ENCODE measurements around the gene TRPV5.
"Not testable (repeated sequence)": the region's sequence is repeated elsewhere in the genome, so short reads cannot be mapped to it uniquely, and the experiment has no call there.

The TRPV5 gene

GRCh38 chr7:142933624-142934023 lies at the start of gene TRPV5:
Gene TRPV5, minus strand, starts transcription at chr7:142933746. Its CDS starts 287 bp downstream, at chr7:142933459.
- no peaks in the 10 kb centered on the region for H4K20me1 ChIP-seq (ENCODE audit: insufficient read depth, low read length)
- no peak within 1 kb of the TSS for H3K27ac ChIP-seq (ENCODE audit: low read length)
- H3K4me1 ChIP-seq (ENCODE audit: low read length) = no peaks in the 10 kb centered on the region
- H3K4me2 ChIP-seq (ENCODE audit: low read length) = no peak within 1 kb of the TSS
- TF ChIP-seq CTCF (IDR thresholded peaks at IDR 0.05; ENCODE audit: low read depth, low read length) = no peak
- TF ChIP-seq EZH2phosphoT487 (IDR thresholded peaks at IDR 0.05; ENCODE audit: low read depth) = no peak
- H3K79me2 ChIP-seq (ENCODE audit: low read length) = no peaks in the 10 kb centered on the region
- H3K9ac ChIP-seq (ENCODE audit: low read length) = no peak within 1 kb of the TSS
- no peak within 1 kb of the TSS for H2AFZ ChIP-seq (ENCODE audit: low read depth, low read length)
- H3K9me3 ChIP-seq (ENCODE audit: insufficient read depth, low read length) = no peaks in the 10 kb centered on the region
- no peak within 1 kb of the TSS for H3K4me3 ChIP-seq (ENCODE audit: low read length)
- H3K27me3 ChIP-seq (ENCODE audit: low read depth, low read length) = 0 out of 2 replicates have a peak, but pooled peaks cover 4% of the 10 kb centered on the region
- no peaks in the 10 kb centered on the region for H3K36me3 ChIP-seq (replicated peaks; ENCODE audit: low read depth, low read length)

GRCh38 chr7:142978402-142978801 lies 44.9 kb upstream of the TRPV5 start:
- H3K9me3 ChIP-seq (ENCODE audit: insufficient read depth, low read length) = not testable (repeated sequence)

GRCh38 chr7:142974626-142975025 lies 41.1 kb upstream of the TRPV5 start:
- Histone ChIP-seq H3K27ac (ENCODE audit: low read length) (no peak overlapping the region), H3K36me3 (replicated peaks; ENCODE audit: low read depth, low read length) (no peaks in the 10 kb centered on the region), H4K20me1 (ENCODE audit: insufficient read depth, low read length) (no peaks in the 10 kb centered on the region), H3K27me3 (ENCODE audit: low read depth, low read length) (no peaks in the 10 kb centered on the region), H3K4me2 (ENCODE audit: low read length) (peak overlapping the region; percentile 17), H3K9ac (ENCODE audit: low read length) (no peak overlapping the region), H3K4me3 (ENCODE audit: low read length) (no peak overlapping the region), H3K4me1 (ENCODE audit: low read length) (peaks cover 8% of the 10 kb centered on the region), H3K9me3 (ENCODE audit: insufficient read depth, low read length) (no peaks in the 10 kb centered on the region), H2AFZ (ENCODE audit: low read depth, low read length) (peak overlapping the region; percentile 52; the same call in 1 of the 2 replicates), H3K79me2 (ENCODE audit: low read length) (no peaks in the 10 kb centered on the region)
- TF ChIP-seq EZH2phosphoT487 (IDR thresholded peaks at IDR 0.05; ENCODE audit: low read depth) (no peak), CTCF (IDR thresholded peaks at IDR 0.05; ENCODE audit: low read depth, low read length) (no peak)

More at GRCh38 chr7:142978402-142978801, 44.9 kb upstream of the TRPV5 start:
- not testable (repeated sequence) for H3K27ac ChIP-seq (ENCODE audit: low read length); H3K79me2 ChIP-seq (ENCODE audit: low read length); H3K4me3 ChIP-seq (ENCODE audit: low read length); H4K20me1 ChIP-seq (ENCODE audit: insufficient read depth, low read length); H2AFZ ChIP-seq (ENCODE audit: low read depth, low read length); H3K4me1 ChIP-seq (ENCODE audit: low read length); H3K27me3 ChIP-seq (ENCODE audit: low read depth, low read length); H3K4me2 ChIP-seq (ENCODE audit: low read length); H3K9ac ChIP-seq (ENCODE audit: low read length); H3K36me3 ChIP-seq (replicated peaks; ENCODE audit: low read depth, low read length)

- Histone ChIP-seq H3K27ac (ENCODE audit: low read length) (no peak overlapping the region), H3K9ac (ENCODE audit: low read length) (no peak overlapping the region), H3K27me3 (ENCODE audit: low read depth, low read length) (no peaks in the 10 kb centered on the region), H3K4me3 (ENCODE audit: low read length) (no peak overlapping the region), H3K36me3 (replicated peaks; ENCODE audit: low read depth, low read length) (no peaks in the 10 kb centered on the region), H3K4me2 (ENCODE audit: low read length) (no peak overlapping the region), H4K20me1 (ENCODE audit: insufficient read depth, low read length) (no peaks in the 10 kb centered on the region), H3K9me3 (ENCODE audit: insufficient read depth, low read length) (no peaks in the 10 kb centered on the region), H2AFZ (ENCODE audit: low read depth, low read length) (no peak overlapping the region), H3K4me1 (ENCODE audit: low read length) (peaks cover 42% of the 10 kb centered on the region), H3K79me2 (ENCODE audit: low read length) (no peaks in the 10 kb centered on the region)
- no peak for TF ChIP-seq EZH2phosphoT487 (IDR thresholded peaks at IDR 0.05; ENCODE audit: low read depth)
- no peak for TF ChIP-seq CTCF (IDR thresholded peaks at IDR 0.05; ENCODE audit: low read depth, low read length)
Measured at GRCh38 chr7:142969183-142969582, 35.6 kb upstream of the TRPV5 start.

GRCh38 chr7:142968229-142968628 lies 34.7 kb upstream of the TRPV5 start:
- no peak overlapping the region for H3K9ac ChIP-seq (ENCODE audit: low read length)
- no peaks in the 10 kb centered on the region for H3K79me2 ChIP-seq (ENCODE audit: low read length)
- H3K4me2 ChIP-seq (ENCODE audit: low read length) = no peak overlapping the region
- H3K9me3 ChIP-seq (ENCODE audit: insufficient read depth, low read length) = no peaks in the 10 kb centered on the region
- no peaks in the 10 kb centered on the region for H4K20me1 ChIP-seq (ENCODE audit: insufficient read depth, low read length)
- H3K27ac ChIP-seq (ENCODE audit: low read length) = no peak overlapping the region
- no peaks in the 10 kb centered on the region for H3K36me3 ChIP-seq (replicated peaks; ENCODE audit: low read depth, low read length)
- peaks cover 49% of the 10 kb centered on the region for H3K4me1 ChIP-seq (ENCODE audit: low read length)
- no peak overlapping the region for H3K4me3 ChIP-seq (ENCODE audit: low read length)
- peaks cover 3% of the 10 kb centered on the region; the same call in 1 of the 2 replicates for H3K27me3 ChIP-seq (ENCODE audit: low read depth, low read length)
- H2AFZ ChIP-seq (ENCODE audit: low read depth, low read length) = no peak overlapping the region
- TF ChIP-seq CTCF (IDR thresholded peaks at IDR 0.05; ENCODE audit: low read depth, low read length) (no peak), EZH2phosphoT487 (IDR thresholded peaks at IDR 0.05; ENCODE audit: low read depth) (no peak)
